IMR-90 (cell line): ENCODE measurements around the gene CCDC88C. TPM values are rescaled to one million over a fixed set of nuclear protein-coding genes. Genes with fewer than 3 reads are reported as not detected.

ENCODE experiments used
- ATAC-seq: fragments of 200-7000 bp; cut with Tn5 transposase; 2 replicates; pipeline ENCODE4 v1.9.1; 2020; ENCODE audit warnings: low read depth, mild to moderate bottlenecking, moderate library complexity
- BruUV-seq: library from RNA; stranded (reverse); fragments of 400-500 nt; replicated peaks from 2 replicates; lab custom pipeline; 2021; lab: Mats Ljungman, UMichigan
- CTCF ChIA-PET: fragments of 300-600 bp; formaldehyde crosslinking; extraction: SDS; loops from one replicate; lab custom pipeline; 2021; ENCODE audit warnings: antibody characterized with exemption; lab: Yijun Ruan, JAX
- POLR2A ChIA-PET: fragments of 300-600 bp; sonication (Branson Sonifier 250); formaldehyde crosslinking; loops from one replicate; lab custom pipeline; 2022; ENCODE audit warnings: antibody characterized with exemption; ENCODE audit not compliant: unreplicated experiment; lab: Charles Lee
- DNase-seq: peaks from one replicate; pipeline ENCODE4 v3.0.0; 2013
- H2AFZ ChIP-seq: replicated peaks from 2 replicates; pipeline ENCODE3; 2013; ENCODE audit warnings: low read length, mild to moderate bottlenecking; ENCODE audit not compliant: poor library complexity
- H2AK5ac ChIP-seq: 2 replicates; pipeline ENCODE4 v1.6.1; 2013; ENCODE audit warnings: low read depth, low read length, inconsistent platforms
- H2AK9ac ChIP-seq: replicated peaks from 2 replicates; pipeline ENCODE3; 2013; ENCODE audit warnings: mild to moderate bottlenecking, low read depth, low read length, moderate library complexity; ENCODE audit not compliant: poor library complexity
- H2BK120ac ChIP-seq: 2 replicates; pipeline ENCODE4 v1.6.1; 2013; ENCODE audit warnings: low read depth, low read length, inconsistent platforms
- H2BK15ac ChIP-seq: 3 replicates; pipeline ENCODE4 v1.6.1; 2013; ENCODE audit warnings: low read depth, low read length, inconsistent platforms
- H2BK20ac ChIP-seq: 2 replicates; pipeline ENCODE4 v1.6.1; 2013; ENCODE audit warnings: low read depth, mild to moderate bottlenecking, inconsistent platforms, low read length, moderate library complexity
- H2BK5ac ChIP-seq: 2 replicates; pipeline ENCODE4 v1.6.1; 2013; ENCODE audit warnings: mild to moderate bottlenecking, low read depth, low read length, inconsistent platforms; ENCODE audit not compliant: poor library complexity, severe bottlenecking
- H3K14ac ChIP-seq: replicated peaks from 2 replicates; pipeline ENCODE4 v1.6.1; 2013; ENCODE audit warnings: low read depth, low read length, inconsistent platforms
- H3K18ac ChIP-seq: 2 replicates; pipeline ENCODE4 v1.6.1; 2013; ENCODE audit warnings: low read depth, low read length, control low read depth
- H3K23ac ChIP-seq: 2 replicates; pipeline ENCODE4 v1.6.1; 2013; ENCODE audit warnings: low read depth, low read length, inconsistent platforms
- H3K27ac ChIP-seq: 2 replicates; pipeline ENCODE4 v1.5.1; 2013; ENCODE audit warnings: mild to moderate bottlenecking, control low read depth, low read length; ENCODE audit not compliant: insufficient read depth
- H3K27me3 ChIP-seq: 2 replicates; pipeline ENCODE4 v1.6.1; 2013; ENCODE audit warnings: low read length; ENCODE audit not compliant: control insufficient read depth, insufficient read depth
- H3K36me3 ChIP-seq: 2 replicates; pipeline ENCODE4 v1.6.1; 2013; ENCODE audit warnings: low read length, mixed read lengths; ENCODE audit not compliant: control insufficient read depth, insufficient read depth
- H3K4ac ChIP-seq: 2 replicates; pipeline ENCODE4 v1.6.1; 2013; ENCODE audit warnings: low read depth, low read length, inconsistent platforms
- H3K4me1 ChIP-seq: 2 replicates; pipeline ENCODE4 v1.6.1; 2013; ENCODE audit warnings: low read length, mixed read lengths; ENCODE audit not compliant: control insufficient read depth, insufficient read depth
- H3K4me2 ChIP-seq: 2 replicates; pipeline ENCODE4 v1.6.1; 2013; ENCODE audit warnings: low read depth, mild to moderate bottlenecking, control low read depth, low read length, moderate library complexity
- H3K4me3 ChIP-seq: 2 replicates; pipeline ENCODE4 v1.5.1; 2013; ENCODE audit warnings: low read depth, mild to moderate bottlenecking, control low read depth, low read length, moderate library complexity; ENCODE audit not compliant: insufficient read depth
- H3K56ac ChIP-seq: 2 replicates; pipeline ENCODE4 v1.6.1; 2013; ENCODE audit warnings: low read length, inconsistent platforms; ENCODE audit not compliant: insufficient read depth; ENCODE audit errors: extremely low read depth
- H3K79me1 ChIP-seq, 2 experiments: 2 replicates each; pipeline ENCODE4 v1.6.1; 2013; ENCODE audit warnings: low read length in 2 of 2, inconsistent platforms in 1 of 2, low read depth in 1 of 2
- H3K9ac ChIP-seq: 2 replicates; pipeline ENCODE4 v1.6.1; 2013; ENCODE audit warnings: low read depth, low read length, control low read depth
- H3K9me1 ChIP-seq: 2 replicates; pipeline ENCODE4 v1.6.1; 2013; ENCODE audit warnings: low read length, inconsistent platforms; ENCODE audit not compliant: insufficient read depth
- H3K9me3 ChIP-seq: 2 replicates; pipeline ENCODE4 v1.6.1; 2013; ENCODE audit warnings: low read length; ENCODE audit not compliant: control insufficient read depth, insufficient read depth
- H4K20me1 ChIP-seq: 2 replicates; pipeline ENCODE4 v1.6.1; 2013; ENCODE audit warnings: low read length, inconsistent platforms; ENCODE audit not compliant: insufficient read depth
- H4K5ac ChIP-seq: 2 replicates; pipeline ENCODE4 v1.6.1; 2013; ENCODE audit warnings: mild to moderate bottlenecking, low read depth, low read length, control low read depth
- H4K8ac ChIP-seq, 2 experiments: 2 replicates each; pipeline ENCODE4 v1.6.1; 2013; ENCODE audit warnings: low read depth in 2 of 2, low read length in 2 of 2, control low read depth in 1 of 2, inconsistent platforms in 1 of 2
- H4K91ac ChIP-seq: 2 replicates; pipeline ENCODE4 v1.6.1; 2013; ENCODE audit warnings: low read depth, low read length, inconsistent platforms; ENCODE audit not compliant: insufficient read depth
- BHLHE40 ChIP-seq: fragments of 150-350 bp; IDR thresholded peaks from 2 replicates; pipeline ENCODE4 v1.6.1; 2016; ENCODE audit warnings: mild to moderate bottlenecking, low read depth, low read length
- CHD1 ChIP-seq: IDR thresholded peaks from 2 replicates; pipeline ENCODE4 v1.6.1; 2012; ENCODE audit warnings: low read depth, low read length, improper control_type of control experiment
- MAFK ChIP-seq: IDR thresholded peaks from 2 replicates; pipeline ENCODE4 v1.6.1; 2012; ENCODE audit warnings: low read depth, low read length, improper control_type of control experiment
- MAZ ChIP-seq: IDR thresholded peaks from 2 replicates; pipeline ENCODE4 v1.6.1; 2012; ENCODE audit warnings: low read depth, mild to moderate bottlenecking, low read length, improper control_type of control experiment, moderate library complexity, borderline replicate concordance
- POLR2A ChIP-seq: IDR thresholded peaks from 2 replicates; pipeline ENCODE4 v1.6.1; 2012; ENCODE audit warnings: mild to moderate bottlenecking, low read depth, low read length
- RFX5 ChIP-seq: IDR thresholded peaks from 2 replicates; pipeline ENCODE4 v1.8.0; 2012; ENCODE audit warnings: low read depth, mild to moderate bottlenecking, low read length, moderate library complexity
- SMC3 ChIP-seq: fragments of 150-350 bp; IDR thresholded peaks from 2 replicates; pipeline ENCODE4 v1.6.1; 2016; ENCODE audit warnings: low read depth, mild to moderate bottlenecking, antibody characterized with exemption, low read length, moderate library complexity
- WGBS, 2 experiments: methylation state at CpG; one replicate each; pipeline versions ENCODE4 v1.1.5 to v1.1.7; 2013; ENCODE audit warnings: missing lambda C conversion rate in 2 of 2; ENCODE audit not compliant: insufficient read length in 1 of 2; ENCODE audit errors: extremely low coverage in 2 of 2; 5-methylcytosine and 5-hydroxymethylcytosine counted together
- dilution Hi-C: fragments of 300-500 bp; cut with HindIII; formaldehyde crosslinking; loops from one replicate; pipeline ENCODE4 v1.14.3; 2018; ENCODE audit warnings: low sequenced_read_pairs; ENCODE audit not compliant: unreplicated experiment
- in situ Hi-C: fragments of 300-500 bp; cut with MboI; formaldehyde crosslinking; loops from 3 replicates; pipeline ENCODE4 v1.14.3; 2019; ENCODE audit warnings: low sequenced_read_pairs, inconsistent platforms, mixed read lengths
- intact Hi-C: fragments of 100-400 bp; cut with micrococcal nuclease; formaldehyde crosslinking; loops from 2 replicates; pipeline ENCODE4 v1.10.0; 2022
- polyA plus RNA-seq, 3 experiments: library from polyadenylated mRNA; depleted of rRNA; stranded (reverse); fragments of >200 nt; gene quantifications; 2 replicates each; pipeline ENCODE4 v1.2.3, GENCODE V29; 2012; ENCODE audit warnings: low replicate concordance in 1 of 3
- total RNA-seq: library from RNA; depleted of rRNA; stranded (reverse); fragments of >200 nt; gene quantifications from 2 replicates; pipeline ENCODE4 v1.2.3, GENCODE V29; 2012
- TF ChIP-seq, protein P1 (sequence below): fragments of 150-350 bp; IDR thresholded peaks from 2 replicates; pipeline ENCODE4 v1.6.1; 2017; ENCODE audit warnings: mild to moderate bottlenecking, antibody characterized with exemption, low read length, low read depth
- TF ChIP-seq, protein P2 (sequence below): conservative IDR thresholded peaks from 2 replicates; pipeline ENCODE4 v1.5.1; 2012; ENCODE audit warnings: mild to moderate bottlenecking, low read depth, low read length, improper control_type of control experiment

The CCDC88C gene
- total and polyA plus RNA-seq, 2 of the 4 experiments (the other 2 are of a cell fraction): 0.17 to 0.18 TPM

DNA sequence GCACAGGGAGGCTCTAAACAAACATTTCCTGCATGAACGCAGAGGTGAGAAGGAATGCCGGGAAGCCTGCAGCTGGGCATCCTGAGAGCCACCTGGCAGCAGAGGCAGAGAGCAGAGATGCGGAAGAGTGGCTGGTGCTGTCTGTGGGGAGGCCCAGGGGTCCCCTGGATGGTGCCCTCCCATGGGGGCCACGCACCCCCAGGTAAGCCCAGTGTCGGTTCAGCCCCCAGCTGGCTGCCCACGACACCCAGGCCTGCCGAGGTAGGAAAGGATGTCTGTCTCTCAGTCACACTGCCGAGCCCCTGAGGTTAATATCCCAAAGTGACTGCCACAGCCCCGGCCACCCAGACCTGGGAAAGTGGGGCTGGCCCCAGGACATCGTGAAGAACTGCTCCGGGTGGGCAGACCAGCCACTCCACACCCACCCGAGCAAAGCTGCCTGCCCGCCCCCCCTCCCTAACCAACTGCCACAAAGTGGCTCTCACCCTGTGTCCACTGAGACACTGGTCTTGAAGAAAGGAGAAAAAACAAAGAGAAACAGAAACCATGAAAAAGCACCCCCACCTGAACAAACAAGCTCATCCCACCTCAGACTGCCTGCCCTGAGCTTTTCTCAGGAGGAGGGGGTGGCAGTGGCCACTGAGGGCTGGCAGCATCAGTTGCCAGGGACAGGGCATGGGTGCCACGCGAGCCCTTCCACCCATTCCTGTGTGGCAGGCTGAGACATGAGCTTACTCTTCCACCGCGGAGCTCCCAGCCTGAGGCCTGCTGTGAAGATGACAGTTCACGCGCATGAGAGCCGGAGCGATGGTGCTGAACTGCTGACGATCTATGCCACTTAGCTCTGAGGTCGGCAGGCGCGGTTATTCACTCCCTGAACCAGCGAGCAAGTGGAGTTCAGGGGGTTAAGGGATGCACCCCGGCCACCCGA is 40.8 kb downstream of the CCDC88C start:
- WGBS, 2 experiments: 71% methylated on average over 17 of the region's 28 CpGs; no CpG with 5 or more reads in 1 of the 2 experiments
- Histone ChIP-seq H3K79me1 (no peaks in the 10 kb centered on the region), H2BK15ac (no peak overlapping the region), H3K4me2 (no peak overlapping the region), H3K9ac (no peak overlapping the region), H3K4me1 (no peaks in the 10 kb centered on the region), H2AFZ (no peak overlapping the region), H3K9me3 (no peaks in the 10 kb centered on the region), H2BK20ac (no peak overlapping the region), H3K36me3 (no peaks in the 10 kb centered on the region), H4K20me1 (no peaks in the 10 kb centered on the region), H3K9me1 (no peaks in the 10 kb centered on the region), H3K4me3 (no peak overlapping the region), H3K23ac (no peak overlapping the region), H4K8ac (no peak overlapping the region), H3K27me3 (peaks cover 8% of the 10 kb centered on the region; the same call in 1 of the 2 replicates), H3K18ac (no peak overlapping the region), H2AK5ac (no peak overlapping the region), H4K91ac (no peak overlapping the region), H4K5ac (no peak overlapping the region), H2AK9ac (no peak overlapping the region), H3K27ac (no peak overlapping the region), H2BK120ac (no peak overlapping the region), H3K14ac (no peak overlapping the region), H3K4ac (no peak overlapping the region), H2BK5ac (no peak overlapping the region), H3K56ac (no peak overlapping the region)
- ATAC-seq (no peak), DNase-seq (no peak)
- no TSS peak for BruUV-seq
- TF ChIP-seq MAZ (no peak), MAFK (no peak), BHLHE40 (no peak), SMC3 (no peak), POLR2A (no peak), CHD1 (no peak), RFX5 (no peak)
- TF ChIP-seq, protein P1, sequence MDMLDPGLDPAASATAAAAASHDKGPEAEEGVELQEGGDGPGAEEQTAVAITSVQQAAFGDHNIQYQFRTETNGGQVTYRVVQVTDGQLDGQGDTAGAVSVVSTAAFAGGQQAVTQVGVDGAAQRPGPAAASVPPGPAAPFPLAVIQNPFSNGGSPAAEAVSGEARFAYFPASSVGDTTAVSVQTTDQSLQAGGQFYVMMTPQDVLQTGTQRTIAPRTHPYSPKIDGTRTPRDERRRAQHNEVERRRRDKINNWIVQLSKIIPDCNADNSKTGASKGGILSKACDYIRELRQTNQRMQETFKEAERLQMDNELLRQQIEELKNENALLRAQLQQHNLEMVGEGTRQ: no peak
- TF ChIP-seq, protein P2, sequence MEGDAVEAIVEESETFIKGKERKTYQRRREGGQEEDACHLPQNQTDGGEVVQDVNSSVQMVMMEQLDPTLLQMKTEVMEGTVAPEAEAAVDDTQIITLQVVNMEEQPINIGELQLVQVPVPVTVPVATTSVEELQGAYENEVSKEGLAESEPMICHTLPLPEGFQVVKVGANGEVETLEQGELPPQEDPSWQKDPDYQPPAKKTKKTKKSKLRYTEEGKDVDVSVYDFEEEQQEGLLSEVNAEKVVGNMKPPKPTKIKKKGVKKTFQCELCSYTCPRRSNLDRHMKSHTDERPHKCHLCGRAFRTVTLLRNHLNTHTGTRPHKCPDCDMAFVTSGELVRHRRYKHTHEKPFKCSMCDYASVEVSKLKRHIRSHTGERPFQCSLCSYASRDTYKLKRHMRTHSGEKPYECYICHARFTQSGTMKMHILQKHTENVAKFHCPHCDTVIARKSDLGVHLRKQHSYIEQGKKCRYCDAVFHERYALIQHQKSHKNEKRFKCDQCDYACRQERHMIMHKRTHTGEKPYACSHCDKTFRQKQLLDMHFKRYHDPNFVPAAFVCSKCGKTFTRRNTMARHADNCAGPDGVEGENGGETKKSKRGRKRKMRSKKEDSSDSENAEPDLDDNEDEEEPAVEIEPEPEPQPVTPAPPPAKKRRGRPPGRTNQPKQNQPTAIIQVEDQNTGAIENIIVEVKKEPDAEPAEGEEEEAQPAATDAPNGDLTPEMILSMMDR: no peak
- ChIA-PET POLR2A (no interaction called here), CTCF (no interaction called here)
- dilution Hi-C loops: no loop called here
- intact Hi-C loops: no loop called here
- in situ Hi-C loops: no loop called here
